DMS53 (cell line): ENCODE data around the gene CHIT1.
"Not testable (repeated sequence)": the region's sequence is repeated elsewhere in the genome, so short reads cannot be mapped to it uniquely, and the experiment has no call there.

Experiments used
- DNase-seq: peaks from one replicate; lab custom pipeline; 2025; lab: John Stamatoyannopoulos, UW

CHIT1 gene

GRCh38 chr1:203265541-203265940 is 36.1 kb upstream of the CHIT1 start:
- no peak for DNase-seq

GRCh38 chr1:203264052-203264501 is 34.6 kb upstream of the CHIT1 start:
- no peak for DNase-seq

GRCh38 chr1:203263496-203263895 is 34.0 kb upstream of the CHIT1 start:
- no peak for DNase-seq

- DNase-seq, result peak; percentile 45
Measured at GRCh38 chr1:203256636-203257035, 27.2 kb upstream of the CHIT1 start.

GRCh38 chr1:203254782-203255181 is 25.3 kb upstream of the CHIT1 start:
- not testable (repeated sequence) for DNase-seq

- no peak for DNase-seq
Measured at GRCh38 chr1:203252678-203253077, 23.2 kb upstream of the CHIT1 start.

- no peak for DNase-seq
Measured at GRCh38 chr1:203251466-203251865, 22.0 kb upstream of the CHIT1 start.

GRCh38 chr1:203250911-203251310 is 21.4 kb upstream of the CHIT1 start:
- DNase-seq, result no peak

- no peak for DNase-seq
Measured at GRCh38 chr1:203244776-203245175, 15.3 kb upstream of the CHIT1 start.

- not testable (repeated sequence) for DNase-seq
Measured at GRCh38 chr1:203241708-203242107, 12.2 kb upstream of the CHIT1 start.

GRCh38 chr1:203239526-203240305 is 10.2 kb upstream of the CHIT1 start:
- no peak for DNase-seq

GRCh38 chr1:203239081-203239480 is 9.6 kb upstream of the CHIT1 start:
- DNase-seq, result no peak

- no peak for DNase-seq
Measured at GRCh38 chr1:203238535-203238934, 9.1 kb upstream of the CHIT1 start.

- peak; percentile 12 for DNase-seq
Measured at GRCh38 chr1:203234901-203235300, 5.4 kb upstream of the CHIT1 start.

GRCh38 chr1:203228670-203229069 is 803 bp downstream of the CHIT1 start:
- DNase-seq, result no peak

GRCh38 chr1:203227371-203228083 is 1.9 kb downstream of the CHIT1 start:
- DNase-seq, result no peak

- DNase-seq, result peak; percentile 16
Measured at GRCh38 chr1:203225071-203225470, 4.4 kb downstream of the CHIT1 start.

- DNase-seq, result no peak
Measured at GRCh38 chr1:203223012-203223775, 6.3 kb downstream of the CHIT1 start.

- DNase-seq, result no peak
Measured at GRCh38 chr1:203219934-203220333, 9.5 kb downstream of the CHIT1 start.

- no peak for DNase-seq
Measured at GRCh38 chr1:203219171-203219570, 10.3 kb downstream of the CHIT1 start.

- DNase-seq, result no peak
Measured at GRCh38 chr1:203217668-203218067, 11.8 kb downstream of the CHIT1 start.

- peak; percentile 47 for DNase-seq
Measured at GRCh38 chr1:203217139-203217655, 12.3 kb downstream of the CHIT1 start.
